ENCODE measurements around the gene HOXC10. TPM values are rescaled to one million over a fixed set of nuclear protein-coding genes. Genes with fewer than 3 reads are reported as not detected.

The HOXC10 gene
- total RNA-seq, 2 donors from 2014 or later = not detected

GRCh38 chr12:54019924-54020590 is 35.1 kb downstream of the HOXC10 start:
- peaks cover 75% of the 10 kb centered on the region for H3K27me3 Mint-ChIP-seq (ENCODE audit: low read depth)
- no peak overlapping the region for H3K27ac Mint-ChIP-seq
- H3K4me1 Mint-ChIP-seq (ENCODE audit: low read depth) = peaks cover 28% of the 10 kb centered on the region
- H3K36me3 Mint-ChIP-seq (ENCODE audit: insufficient read depth in 2 of 2) = no peaks in the 10 kb centered on the region
- DNase-seq (no peak), ATAC-seq (replicated peaks in 1 of 2) (no peak)
- no peaks in the 10 kb centered on the region for H3K9me3 Mint-ChIP-seq
- H3K4me3 Mint-ChIP-seq = peak overlapping the region; percentile 25 to 58

- ATAC-seq (replicated peaks in 1 of 2) = no peak
These were observed 35.9 kb downstream of the HOXC10 start for GRCh38 chr12:54020591-54021405.

GRCh38 chr12:54021432-54022013 is 36.6 kb downstream of the HOXC10 start:
- peak overlapping the region in 1 of 2 donors; percentile 46 for H3K4me3 Mint-ChIP-seq
- peaks cover 24% of the 10 kb centered on the region for H3K4me1 Mint-ChIP-seq (ENCODE audit: low read depth)
- no peaks in the 10 kb centered on the region for H3K36me3 Mint-ChIP-seq (ENCODE audit: insufficient read depth in 2 of 2)
- H3K9me3 Mint-ChIP-seq = no peaks in the 10 kb centered on the region
- no peak overlapping the region for H3K27ac Mint-ChIP-seq
- no peak for DNase-seq
- peaks cover 76% of the 10 kb centered on the region for H3K27me3 Mint-ChIP-seq (ENCODE audit: low read depth)
- ATAC-seq (replicated peaks in 1 of 2) = no peak

More at GRCh38 chr12:54020591-54021405, 35.9 kb downstream of the HOXC10 start:
- Mint-ChIP-seq H3K4me1 (ENCODE audit: low read depth) (peaks cover 24% of the 10 kb centered on the region), H3K9me3 (no peaks in the 10 kb centered on the region), H3K4me3 (no peak overlapping the region), H3K27ac (no peak overlapping the region), H3K27me3 (ENCODE audit: low read depth) (peaks cover 75% of the 10 kb centered on the region), H3K36me3 (ENCODE audit: insufficient read depth in 2 of 2) (no peaks in the 10 kb centered on the region)
- DNase-seq = no peak

- ATAC-seq (replicated peaks in 1 of 2) (no peak), DNase-seq (no peak)
- H3K27ac Mint-ChIP-seq = no peak overlapping the region
- H3K27me3 Mint-ChIP-seq (ENCODE audit: low read depth) = peaks cover 86% of the 10 kb centered on the region
- no peaks in the 10 kb centered on the region for H3K9me3 Mint-ChIP-seq
- no peak overlapping the region for H3K4me3 Mint-ChIP-seq
- no peaks in the 10 kb centered on the region for H3K36me3 Mint-ChIP-seq (ENCODE audit: insufficient read depth in 2 of 2)
- peaks cover 24% of the 10 kb centered on the region for H3K4me1 Mint-ChIP-seq (ENCODE audit: low read depth)
These were observed 38.3 kb downstream of the HOXC10 start for GRCh38 chr12:54022960-54023884.

GRCh38 chr12:54024127-54024526 is 39.2 kb downstream of the HOXC10 start:
- no peaks in the 10 kb centered on the region for H3K9me3 Mint-ChIP-seq
- DNase-seq = no peak
- ATAC-seq (replicated peaks in 1 of 2) = no peak
- peaks cover 92% of the 10 kb centered on the region for H3K27me3 Mint-ChIP-seq (ENCODE audit: low read depth)
- peaks cover 25% of the 10 kb centered on the region for H3K4me1 Mint-ChIP-seq (ENCODE audit: low read depth)
- no peak overlapping the region for H3K27ac Mint-ChIP-seq
- H3K4me3 Mint-ChIP-seq = no peak overlapping the region
- H3K36me3 Mint-ChIP-seq (ENCODE audit: insufficient read depth in 2 of 2) = no peaks in the 10 kb centered on the region

GRCh38 chr12:54024581-54025305 is 39.8 kb downstream of the HOXC10 start:
- H3K9me3 Mint-ChIP-seq = no peaks in the 10 kb centered on the region
- no peak for ATAC-seq (replicated peaks in 1 of 2)

GRCh38 chr12:54025499-54026405 is 40.8 kb downstream of the HOXC10 start:
- DNase-seq (no peak), ATAC-seq (replicated peaks in 1 of 2) (no peak)
- no peaks in the 10 kb centered on the region for H3K36me3 Mint-ChIP-seq (ENCODE audit: insufficient read depth in 2 of 2)
- peaks cover 22% of the 10 kb centered on the region for H3K4me1 Mint-ChIP-seq (ENCODE audit: low read depth)
- H3K27ac Mint-ChIP-seq = no peak overlapping the region
- no peaks in the 10 kb centered on the region for H3K9me3 Mint-ChIP-seq
- H3K4me3 Mint-ChIP-seq = no peak overlapping the region
- H3K27me3 Mint-ChIP-seq (ENCODE audit: low read depth) = peaks cover 96% of the 10 kb centered on the region

More at GRCh38 chr12:54024581-54025305, 39.8 kb downstream of the HOXC10 start:
- Mint-ChIP-seq H3K36me3 (ENCODE audit: insufficient read depth in 2 of 2) (no peaks in the 10 kb centered on the region), H3K27me3 (ENCODE audit: low read depth) (peaks cover 93% of the 10 kb centered on the region), H3K4me3 (no peak overlapping the region), H3K27ac (no peak overlapping the region), H3K4me1 (ENCODE audit: low read depth) (peaks cover 26% of the 10 kb centered on the region)
- no peak for DNase-seq

- Mint-ChIP-seq H3K4me1 (ENCODE audit: low read depth) (peaks cover 22% of the 10 kb centered on the region), H3K36me3 (ENCODE audit: insufficient read depth in 2 of 2) (no peaks in the 10 kb centered on the region), H3K4me3 (peak overlapping the region; percentile 57 to 64), H3K9me3 (no peaks in the 10 kb centered on the region), H3K27ac (no peak overlapping the region), H3K27me3 (ENCODE audit: low read depth) (peaks cover 95% of the 10 kb centered on the region)
- DNase-seq = no peak
- ATAC-seq (replicated peaks in 1 of 2) = no peak
These were observed 41.9 kb downstream of the HOXC10 start for GRCh38 chr12:54026640-54027441.

GRCh38 chr12:54027442-54027786 is 42.5 kb downstream of the HOXC10 start:
- H3K27ac Mint-ChIP-seq = no peak overlapping the region
- H3K27me3 Mint-ChIP-seq (ENCODE audit: low read depth) = peaks cover 95% of the 10 kb centered on the region
- peaks cover 25% of the 10 kb centered on the region for H3K4me1 Mint-ChIP-seq (ENCODE audit: low read depth)
- ATAC-seq (replicated peaks in 1 of 2) (no peak), DNase-seq (no peak)
- H3K9me3 Mint-ChIP-seq = no peaks in the 10 kb centered on the region
- no peaks in the 10 kb centered on the region for H3K36me3 Mint-ChIP-seq (ENCODE audit: insufficient read depth in 2 of 2)
- peak overlapping the region in 1 of 2 donors; percentile 57 for H3K4me3 Mint-ChIP-seq

- Mint-ChIP-seq H3K27me3 (ENCODE audit: low read depth) (peaks cover 94% of the 10 kb centered on the region), H3K4me3 (peak within 1 kb of the TSS; percentile 4 to 57), H3K27ac (no peak within 1 kb of the TSS), H3K9me3 (no peaks in the 10 kb centered on the region), H3K36me3 (ENCODE audit: insufficient read depth in 2 of 2) (no peaks in the 10 kb centered on the region), H3K4me1 (ENCODE audit: low read depth) (peaks cover 34% of the 10 kb centered on the region)
- DNase-seq (no peak), ATAC-seq (replicated peaks in 1 of 2) (no peak)
These were observed 43.6 kb downstream of the HOXC10 start, which contains the start of gene HOXC6 for GRCh38 chr12:54028314-54029201. TSS of gene HOXC6 (plus strand) at chr12:54028440. CDS start at chr12:54028522, 82 bp downstream.

Measured in activated T-cell treated with anti-CD3 and anti-CD28 coated beads, Interleukin-2, amount 50 U/mL, for 72 hours (primary cell).